H9 (cell line): ENCODE measurements around the gene DSCAM. TPM values are rescaled to one million over a fixed set of nuclear protein-coding genes. Genes with fewer than 3 reads are reported as not detected.

Experiments used
- DNase-seq: peaks from one replicate; pipeline ENCODE4 v3.0.0-alpha.2; 2017
- H2AFZ ChIP-seq: one replicate; pipeline ENCODE4 v1.6.1; 2013; ENCODE audit warnings: mild to moderate bottlenecking, low read length, control low read depth, moderate library complexity
- H2AK5ac ChIP-seq: 2 replicates; pipeline ENCODE4 v1.6.1; 2013; ENCODE audit warnings: low read length, control low read depth, mixed read lengths; ENCODE audit not compliant: insufficient read length
- H2BK120ac ChIP-seq: one replicate; pipeline ENCODE4 v1.6.1; 2013; ENCODE audit warnings: low read depth, mild to moderate bottlenecking, low read length, control low read depth, inconsistent platforms; ENCODE audit not compliant: poor library complexity, severe bottlenecking
- H2BK12ac ChIP-seq: 2 replicates; pipeline ENCODE4 v1.6.1; 2013; ENCODE audit warnings: low read length, control low read depth, mixed read lengths, low read depth; ENCODE audit not compliant: insufficient read length
- H2BK15ac ChIP-seq: 2 replicates; pipeline ENCODE4 v1.6.1; 2013; ENCODE audit warnings: low read depth, low read length, control low read depth
- H2BK20ac ChIP-seq: one replicate; pipeline ENCODE4 v1.6.1; 2013; ENCODE audit warnings: low read depth, mild to moderate bottlenecking, low read length, control low read depth, inconsistent platforms; ENCODE audit not compliant: poor library complexity, severe bottlenecking
- H2BK5ac ChIP-seq: 2 replicates; pipeline ENCODE4 v1.6.1; 2013; ENCODE audit warnings: low read length, control low read depth, mixed read lengths; ENCODE audit not compliant: insufficient read length
- H3K14ac ChIP-seq: 2 replicates; pipeline ENCODE4 v1.6.1; 2013; ENCODE audit warnings: low read length, control low read depth; ENCODE audit not compliant: insufficient read depth
- H3K18ac ChIP-seq: 2 replicates; pipeline ENCODE4 v1.6.1; 2013; ENCODE audit warnings: low read depth, mild to moderate bottlenecking, mixed read lengths, low read length, control low read depth; ENCODE audit not compliant: insufficient read length
- H3K23ac ChIP-seq: 2 replicates; pipeline ENCODE4 v1.6.1; 2013; ENCODE audit warnings: low read length, control low read depth, mixed read lengths, low read depth; ENCODE audit not compliant: insufficient read length
- H3K23me2 ChIP-seq: 2 replicates; pipeline ENCODE4 v1.6.1; 2013; ENCODE audit warnings: low read depth, mild to moderate bottlenecking, mixed read lengths, low read length, control low read depth; ENCODE audit not compliant: insufficient read length, poor library complexity, severe bottlenecking
- H3K27ac ChIP-seq: 2 replicates; pipeline ENCODE4 v1.5.1; 2013; ENCODE audit warnings: low read length, control low read depth, mixed read lengths, low read depth; ENCODE audit not compliant: insufficient read length
- H3K27me3 ChIP-seq: 2 replicates; pipeline ENCODE4 v1.6.1; 2013; ENCODE audit warnings: low read length, control low read depth, inconsistent platforms; ENCODE audit not compliant: insufficient read depth
- H3K4ac ChIP-seq: 2 replicates; pipeline ENCODE4 v1.6.1; 2013; ENCODE audit warnings: low read depth, mild to moderate bottlenecking, control low read depth, inconsistent platforms, low read length, moderate library complexity
- H3K4me1 ChIP-seq: 2 replicates; pipeline ENCODE4 v1.6.1; 2013; ENCODE audit warnings: low read length, control low read depth, inconsistent platforms; ENCODE audit not compliant: insufficient read depth
- H3K4me2 ChIP-seq: 2 replicates; pipeline ENCODE4 v1.6.1; 2013; ENCODE audit warnings: low read length, control low read depth, mixed read lengths; ENCODE audit not compliant: insufficient read length, insufficient read depth
- H3K56ac ChIP-seq: 2 replicates; pipeline ENCODE4 v1.6.1; 2013; ENCODE audit warnings: low read depth, mild to moderate bottlenecking, mixed read lengths, low read length, control low read depth; ENCODE audit not compliant: insufficient read length
- H3K79me1 ChIP-seq: 2 replicates; pipeline ENCODE4 v1.6.1; 2013; ENCODE audit warnings: low read depth, mild to moderate bottlenecking, moderate library complexity, low read length, control low read depth, inconsistent platforms; ENCODE audit not compliant: insufficient read depth, poor library complexity, severe bottlenecking
- H3K79me2 ChIP-seq: 2 replicates; pipeline ENCODE4 v1.6.1; 2013; ENCODE audit warnings: low read length, control low read depth, inconsistent platforms; ENCODE audit not compliant: insufficient read depth
- H3K9ac ChIP-seq: 2 replicates; pipeline ENCODE4 v1.6.1; 2013; ENCODE audit warnings: low read length, control low read depth, mixed read lengths; ENCODE audit not compliant: insufficient read length; ENCODE audit errors: extremely low read depth
- H3K9me3 ChIP-seq: one replicate; pipeline ENCODE4 v1.6.1; 2013; ENCODE audit warnings: low read depth, low read length, inconsistent platforms; ENCODE audit not compliant: control insufficient read depth
- H3T11ph ChIP-seq: one replicate; pipeline ENCODE4 v1.6.1; 2013; ENCODE audit warnings: mild to moderate bottlenecking, low read length, control low read depth, inconsistent platforms
- H4K20me1 ChIP-seq: one replicate; pipeline ENCODE4 v1.6.1; 2013; ENCODE audit not compliant: control insufficient read depth, insufficient read length, insufficient read depth
- H4K5ac ChIP-seq: 2 replicates; pipeline ENCODE4 v1.6.1; 2013; ENCODE audit warnings: low read depth, mild to moderate bottlenecking, mixed read lengths, low read length, control low read depth; ENCODE audit not compliant: insufficient read length
- H4K8ac ChIP-seq: replicated peaks from 2 replicates; pipeline ENCODE4 v1.6.1; 2013; ENCODE audit warnings: low read length, control low read depth, mixed read lengths, low read depth; ENCODE audit not compliant: insufficient read length
- H4K91ac ChIP-seq: 2 replicates; pipeline ENCODE4 v1.6.1; 2013; ENCODE audit warnings: low read depth, mild to moderate bottlenecking, moderate library complexity, mixed read lengths, low read length, control low read depth; ENCODE audit not compliant: insufficient read length
- H3K27ac Mint-ChIP-seq, 3 experiments: 2 replicates in 2 of 3; 3 replicates in 1 of 3; pipeline ENCODE4 v1.8.0; 2020 to 2021; ENCODE audit warnings: mixed read lengths in 3 of 3, mild to moderate bottlenecking in 1 of 3, moderate library complexity in 1 of 3
- H3K27me3 Mint-ChIP-seq: 2 replicates; pipeline ENCODE4 v1.8.0; 2021; ENCODE audit warnings: low read depth, mild to moderate bottlenecking, moderate library complexity, mixed read lengths
- H3K36me3 Mint-ChIP-seq, 3 experiments: 2 replicates in 2 of 3; 3 replicates in 1 of 3; pipeline ENCODE4 v1.8.0; 2020 to 2021; ENCODE audit warnings: low read depth in 3 of 3, mixed read lengths in 3 of 3; ENCODE audit not compliant: insufficient read depth in 1 of 3
- H3K4me1 Mint-ChIP-seq, 2 experiments: 2 replicates each; pipeline ENCODE4 v1.8.0; 2020; ENCODE audit warnings: mixed read lengths in 2 of 2
- H3K4me3 Mint-ChIP-seq, 2 experiments: 2 replicates in 1 of 2; 3 replicates in 1 of 2; pipeline ENCODE4 v1.8.0; 2020 to 2021; ENCODE audit warnings: mild to moderate bottlenecking in 2 of 2, mixed read lengths in 2 of 2, moderate library complexity in 1 of 2
- H3K9me3 Mint-ChIP-seq, 2 experiments: 2 replicates in 1 of 2; 3 replicates in 1 of 2; pipeline ENCODE4 v1.8.0; 2020; ENCODE audit warnings: mild to moderate bottlenecking in 2 of 2, mixed read lengths in 2 of 2, moderate library complexity in 1 of 2
- WGBS: extraction: QIAGEN DNeasy Blood & Tissue Kit; methylation state at CpG from one replicate; pipeline ENCODE4 v1.1.7; 2013; ENCODE audit warnings: missing lambda C conversion rate, low lambda C conversion rate, mixed read lengths; ENCODE audit not compliant: insufficient read length; ENCODE audit errors: extremely low coverage; 5-methylcytosine and 5-hydroxymethylcytosine counted together
- total RNA-seq: library from RNA; stranded (reverse); gene quantifications from 2 replicates; pipeline ENCODE4 v1.2.1, GENCODE V29; 2021
- TF ChIP-seq, protein P1 (sequence below): fragments of 200-600 bp; sonication (generic); conservative IDR thresholded peaks from 3 replicates; pipeline ENCODE4 v1.8.0; 2021; ENCODE audit warnings: antibody characterized with exemption, mild to moderate bottlenecking

The DSCAM gene
- total RNA-seq, 1 experiment from 2014 or later = 0.17 TPM

GRCh38 chr21:40595806-40596205 is 251.2 kb downstream of the DSCAM start:
- Histone ChIP-seq H2AK5ac (no peak overlapping the region), H4K91ac (no peak overlapping the region), H3T11ph (no peak overlapping the region), H2BK12ac (no peak overlapping the region), H2BK15ac (no peak overlapping the region), H3K18ac (no peak overlapping the region), H3K9ac (no peak overlapping the region), H3K23me2 (no peaks in the 10 kb centered on the region), H2BK20ac (no peak overlapping the region), H3K4ac (no peak overlapping the region), H3K79me1 (no peaks in the 10 kb centered on the region), H3K56ac (no peak overlapping the region), H2BK5ac (no peak overlapping the region), H3K27me3 (no peaks in the 10 kb centered on the region), H3K14ac (no peak overlapping the region), H4K20me1 (no peaks in the 10 kb centered on the region), H3K4me2 (no peak overlapping the region), H2BK120ac (no peak overlapping the region), H4K5ac (no peak overlapping the region), H3K79me2 (no peaks in the 10 kb centered on the region), H3K23ac (no peak overlapping the region), H4K8ac (no peak overlapping the region), H3K4me1 (no peaks in the 10 kb centered on the region), H3K27ac (no peak overlapping the region), H3K9me3 (no peaks in the 10 kb centered on the region), H2AFZ (no peak overlapping the region)
- Mint-ChIP-seq H3K36me3 (no peaks in the 10 kb centered on the region; a peak in 1 of 7 replicates), H3K4me1 (no peaks in the 10 kb centered on the region), H3K27me3 (no peaks in the 10 kb centered on the region), H3K9me3 (peaks cover 0 to 5% of the 10 kb centered on the region in 2 experiments; a peak in 3 of 5 replicates), H3K27ac (no peak overlapping the region), H3K4me3 (no peak overlapping the region)
- DNase-seq = no peak
- TF ChIP-seq, protein P1, sequence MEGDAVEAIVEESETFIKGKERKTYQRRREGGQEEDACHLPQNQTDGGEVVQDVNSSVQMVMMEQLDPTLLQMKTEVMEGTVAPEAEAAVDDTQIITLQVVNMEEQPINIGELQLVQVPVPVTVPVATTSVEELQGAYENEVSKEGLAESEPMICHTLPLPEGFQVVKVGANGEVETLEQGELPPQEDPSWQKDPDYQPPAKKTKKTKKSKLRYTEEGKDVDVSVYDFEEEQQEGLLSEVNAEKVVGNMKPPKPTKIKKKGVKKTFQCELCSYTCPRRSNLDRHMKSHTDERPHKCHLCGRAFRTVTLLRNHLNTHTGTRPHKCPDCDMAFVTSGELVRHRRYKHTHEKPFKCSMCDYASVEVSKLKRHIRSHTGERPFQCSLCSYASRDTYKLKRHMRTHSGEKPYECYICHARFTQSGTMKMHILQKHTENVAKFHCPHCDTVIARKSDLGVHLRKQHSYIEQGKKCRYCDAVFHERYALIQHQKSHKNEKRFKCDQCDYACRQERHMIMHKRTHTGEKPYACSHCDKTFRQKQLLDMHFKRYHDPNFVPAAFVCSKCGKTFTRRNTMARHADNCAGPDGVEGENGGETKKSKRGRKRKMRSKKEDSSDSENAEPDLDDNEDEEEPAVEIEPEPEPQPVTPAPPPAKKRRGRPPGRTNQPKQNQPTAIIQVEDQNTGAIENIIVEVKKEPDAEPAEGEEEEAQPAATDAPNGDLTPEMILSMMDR = no peak
- WGBS = no CpG with 5 or more reads among the region's 8 CpGs
